Pancreas (tissue), 10 donors: ENCODE measurements around the gene PGK1. TPM values are rescaled to one million over a fixed set of nuclear protein-coding genes. Genes with fewer than 3 reads are reported as not detected.
A peak's percentile ranks its signal among the peaks of the same experiment; 100 is the strongest.
"Not testable (repeated sequence)": the region's sequence is repeated elsewhere in the genome, so short reads cannot be mapped to it uniquely, and the experiment has no call there.

Experiments used
- ATAC-seq, 4 donors: fragments of 200-7000 bp; cut with Tn5 transposase; one replicate each; pipeline versions ENCODE4 v1.8.0 to v1.9.1; 2020; ENCODE audit warnings: mild to moderate bottlenecking in 4 of 4, moderate library complexity in 4 of 4
- DNase-seq, 6 donors: peaks; one replicate each; pipeline ENCODE4 v3.0.0-alpha.2; 2020
- FAIRE-seq: peaks from 2 replicates; lab custom pipeline; 2012; peaks lifted over from hg19 to GRCh38; lab: Jason Lieb, UNC
- H3K27ac ChIP-seq, 4 donors: fragments of 200-600 bp; sonication (generic); 1 replicate in 3 of 4; 2 replicates in 1 of 4; pipeline versions ENCODE4 v1.5.0 to v1.8.0; 2020
- H3K27me3 ChIP-seq, 4 donors: fragments of 200-600 bp; one replicate each; pipeline ENCODE4 v1.8.0; 2021
- H3K36me3 ChIP-seq, 3 donors: fragments of 200-600 bp; sonication (generic) in 1 of 3; one replicate each; pipeline versions ENCODE4 v1.5.0 to v1.8.0; 2020 to 2021
- H3K4me1 ChIP-seq, 3 donors: fragments of 200-600 bp; one replicate each; pipeline ENCODE4 v1.8.0; 2021
- H3K4me3 ChIP-seq, 4 donors: fragments of 200-600 bp; sonication (generic) in 2 of 4; one replicate each; pipeline versions ENCODE4 v1.5.0 to v1.8.0; 2020 to 2021
- H3K9me3 ChIP-seq, 4 donors: fragments of 200-600 bp; one replicate each; pipeline ENCODE4 v1.8.0; 2021
- WGBS, 2 donors: extraction: QIAGEN DNeasy Blood & Tissue Kit; methylation state at CpG; one replicate each; pipeline ENCODE4 v1.1.7; 2013; 5-methylcytosine and 5-hydroxymethylcytosine counted together
- intact Hi-C, 3 donors: fragments of 100-400 bp; cut with DNase I; formaldehyde crosslinking; loops; one replicate each; pipeline versions ENCODE4 v1.11.1 to v1.14.2; 2022
- polyA plus RNA-seq, 2 donors: library from polyadenylated mRNA; stranded (reverse); fragments of 200-250 nt; gene quantifications; one replicate each; pipeline ENCODE4 v1.2.3, GENCODE V29; 2013
- total RNA-seq, 6 donors: library from RNA; stranded (reverse); fragmentation: NEBNext Ultra II Directional in 4 of 6; extraction: Animal tissue kit (Norgen Biotek cat#: 25700) in 4 of 6; gene quantifications; one replicate each; pipeline versions ENCODE4 v1.2.1 to v1.2.4, GENCODE V29; 2021 to 2023
- TF ChIP-seq, protein P1 (sequence below), 4 donors: fragments of 200-600 bp; sonication (generic) in 3 of 4; IDR thresholded peaks; one replicate each; pipeline versions ENCODE4 v1.5.0 to v1.8.0; 2021; ENCODE audit warnings: antibody characterized with exemption in 4 of 4
- donor health status: healthy with polysubstance abuse.
- donor health status: DM: no; HTN: no; CAD: no; lungs with moderate emphysema.
- donor health status: DM: no; HTN: no; CAD: no.
- donor health status: control.
- donor health status: control.
- donor health status: Bipolar disorder and iron deficiency.
- donor health status: DM: yes; HTN: yes; CAD: no.
- donor health status: DM: no; HTN: no; CAD: no.
- donor health status: DM: no; HTN: no; CAD: no.
- donor health status: DM: yes; HTN: yes; CAD: no.

Gene PGK1
- 100 to 1,000 TPM in 2 of 6 donors, 10 to 100 TPM in 4; 38.3 to 120 (median 74.2) TPM for total RNA-seq
- polyA plus RNA-seq, result 10 to 100 TPM; 27.0 to 68.5 TPM

DNA sequence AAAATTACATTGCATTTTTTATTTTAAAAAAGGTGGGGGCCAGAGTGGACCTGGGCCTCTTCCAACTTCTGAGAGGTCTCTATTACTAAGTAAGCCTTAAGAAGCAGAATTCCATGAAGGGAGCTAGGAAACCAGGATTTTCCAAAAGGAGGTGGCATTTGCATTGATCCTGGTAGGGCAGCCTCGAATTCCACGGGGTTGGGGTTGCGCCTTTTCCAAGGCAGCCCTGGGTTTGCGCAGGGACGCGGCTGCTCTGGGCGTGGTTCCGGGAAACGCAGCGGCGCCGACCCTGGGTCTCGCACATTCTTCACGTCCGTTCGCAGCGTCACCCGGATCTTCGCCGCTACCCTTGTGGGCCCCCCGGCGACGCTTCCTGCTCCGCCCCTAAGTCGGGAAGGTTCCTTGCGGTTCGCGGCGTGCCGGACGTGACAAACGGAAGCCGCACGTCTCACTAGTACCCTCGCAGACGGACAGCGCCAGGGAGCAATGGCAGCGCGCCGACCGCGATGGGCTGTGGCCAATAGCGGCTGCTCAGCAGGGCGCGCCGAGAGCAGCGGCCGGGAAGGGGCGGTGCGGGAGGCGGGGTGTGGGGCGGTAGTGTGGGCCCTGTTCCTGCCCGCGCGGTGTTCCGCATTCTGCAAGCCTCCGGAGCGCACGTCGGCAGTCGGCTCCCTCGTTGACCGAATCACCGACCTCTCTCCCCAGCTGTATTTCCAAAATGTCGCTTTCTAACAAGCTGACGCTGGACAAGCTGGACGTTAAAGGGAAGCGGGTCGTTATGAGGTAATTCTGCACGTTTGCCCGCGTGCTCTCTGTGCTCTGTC is at the start of gene PGK1:
PGK1 (plus strand) TSS at position 626 of the 824 bp plus-strand sequence; CDS start at position 719, 93 bp downstream.
- FAIRE-seq, result peak; percentile 75
- ATAC-seq, result peak; percentile 96 to 97 (median 96)

DNA sequence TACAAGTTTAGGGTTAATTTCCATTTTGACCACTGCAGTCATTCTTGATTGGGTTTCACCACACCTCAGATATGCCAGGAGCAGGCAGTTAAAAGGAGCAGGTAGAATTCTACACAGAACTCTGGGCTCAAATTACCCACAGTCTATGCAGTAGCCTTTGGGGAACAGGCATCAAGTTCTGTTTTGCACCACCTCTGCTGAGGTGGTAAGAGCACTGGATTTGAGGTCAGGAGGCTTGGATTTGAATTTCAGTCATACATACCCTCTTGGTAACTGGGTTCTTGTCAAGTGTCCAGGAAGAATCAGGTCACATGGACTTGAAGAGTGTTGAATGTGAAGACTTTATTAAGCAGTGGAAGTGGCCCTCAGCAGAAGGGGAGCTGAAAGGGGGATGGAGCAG is 40.4 kb upstream of the PGK1 start:
- DNase-seq (no peak), FAIRE-seq (no peak), ATAC-seq (no peak)
- intact Hi-C loops, result no loop called here
- no peak overlapping the region for H3K27ac ChIP-seq
- no peaks in the 10 kb centered on the region for H3K27me3 ChIP-seq
- H3K9me3 ChIP-seq, result no peaks in the 10 kb centered on the region
- H3K4me1 ChIP-seq, result no peaks in the 10 kb centered on the region
- TF ChIP-seq, protein P1, sequence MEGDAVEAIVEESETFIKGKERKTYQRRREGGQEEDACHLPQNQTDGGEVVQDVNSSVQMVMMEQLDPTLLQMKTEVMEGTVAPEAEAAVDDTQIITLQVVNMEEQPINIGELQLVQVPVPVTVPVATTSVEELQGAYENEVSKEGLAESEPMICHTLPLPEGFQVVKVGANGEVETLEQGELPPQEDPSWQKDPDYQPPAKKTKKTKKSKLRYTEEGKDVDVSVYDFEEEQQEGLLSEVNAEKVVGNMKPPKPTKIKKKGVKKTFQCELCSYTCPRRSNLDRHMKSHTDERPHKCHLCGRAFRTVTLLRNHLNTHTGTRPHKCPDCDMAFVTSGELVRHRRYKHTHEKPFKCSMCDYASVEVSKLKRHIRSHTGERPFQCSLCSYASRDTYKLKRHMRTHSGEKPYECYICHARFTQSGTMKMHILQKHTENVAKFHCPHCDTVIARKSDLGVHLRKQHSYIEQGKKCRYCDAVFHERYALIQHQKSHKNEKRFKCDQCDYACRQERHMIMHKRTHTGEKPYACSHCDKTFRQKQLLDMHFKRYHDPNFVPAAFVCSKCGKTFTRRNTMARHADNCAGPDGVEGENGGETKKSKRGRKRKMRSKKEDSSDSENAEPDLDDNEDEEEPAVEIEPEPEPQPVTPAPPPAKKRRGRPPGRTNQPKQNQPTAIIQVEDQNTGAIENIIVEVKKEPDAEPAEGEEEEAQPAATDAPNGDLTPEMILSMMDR (IDR thresholded peaks at IDR 0.05), result no peak
- no peaks in the 10 kb centered on the region for H3K36me3 ChIP-seq
- H3K4me3 ChIP-seq, result no peak overlapping the region

More for the DNA sequence above, at the start of gene PGK1:
- TF ChIP-seq, protein P1 (IDR thresholded peaks at IDR 0.05), result no peak
- DNase-seq, result peak; percentile 93 to 97 (median 95)
- peak within 1 kb of the TSS; percentile 24 to 69 (median 60) for H3K4me3 ChIP-seq
- peaks cover 0 to 14% (median 5%) of the 10 kb centered on the region in 3 donors for H3K4me1 ChIP-seq
- peak within 1 kb of the TSS; percentile 62 to 98 (median 82) for H3K27ac ChIP-seq
- no peaks in the 10 kb centered on the region for H3K36me3 ChIP-seq
- WGBS, 2 donors, result 0 to 28% methylated on average over 70 to 72 of the region's 72 CpGs
- H3K27me3 ChIP-seq, result peaks cover 0 to 10% (median 0%) of the 10 kb centered on the region in 4 donors
- intact Hi-C loops, result no loop called here
- no peaks in the 10 kb centered on the region for H3K9me3 ChIP-seq

DNA sequence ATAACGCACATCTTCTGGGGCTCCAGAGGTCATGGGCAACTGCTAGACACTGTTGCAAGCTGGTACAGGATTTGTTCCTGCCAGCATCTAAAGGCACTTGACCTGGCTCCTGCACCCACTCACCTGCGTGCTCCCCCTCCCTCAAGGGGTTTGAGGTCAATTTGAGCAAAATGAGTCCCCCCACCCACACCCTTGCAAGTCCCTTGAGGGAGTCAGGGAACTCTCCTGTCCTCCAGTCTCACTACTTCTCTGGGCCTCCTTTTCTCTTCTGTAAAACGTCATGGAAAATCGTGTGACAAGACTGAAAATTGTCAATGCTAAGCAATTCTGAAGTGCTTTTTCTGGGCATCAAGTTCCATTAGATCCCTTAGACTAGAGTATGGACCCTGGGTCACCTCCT is 39.9 kb upstream of the PGK1 start:
- Histone ChIP-seq H3K9me3 (no peaks in the 10 kb centered on the region), H3K27ac (no peak overlapping the region), H3K4me1 (no peaks in the 10 kb centered on the region), H3K4me3 (no peak overlapping the region), H3K27me3 (no peaks in the 10 kb centered on the region), H3K36me3 (no peaks in the 10 kb centered on the region)
- no peak for ATAC-seq
- TF ChIP-seq, protein P1 (IDR thresholded peaks at IDR 0.05), result no peak
- no peak for FAIRE-seq
- intact Hi-C loops, result no loop called here
- WGBS, 2 donors, result 47 to 81% methylated on average over 4 of the region's 4 CpGs
- no peak for DNase-seq

DNA sequence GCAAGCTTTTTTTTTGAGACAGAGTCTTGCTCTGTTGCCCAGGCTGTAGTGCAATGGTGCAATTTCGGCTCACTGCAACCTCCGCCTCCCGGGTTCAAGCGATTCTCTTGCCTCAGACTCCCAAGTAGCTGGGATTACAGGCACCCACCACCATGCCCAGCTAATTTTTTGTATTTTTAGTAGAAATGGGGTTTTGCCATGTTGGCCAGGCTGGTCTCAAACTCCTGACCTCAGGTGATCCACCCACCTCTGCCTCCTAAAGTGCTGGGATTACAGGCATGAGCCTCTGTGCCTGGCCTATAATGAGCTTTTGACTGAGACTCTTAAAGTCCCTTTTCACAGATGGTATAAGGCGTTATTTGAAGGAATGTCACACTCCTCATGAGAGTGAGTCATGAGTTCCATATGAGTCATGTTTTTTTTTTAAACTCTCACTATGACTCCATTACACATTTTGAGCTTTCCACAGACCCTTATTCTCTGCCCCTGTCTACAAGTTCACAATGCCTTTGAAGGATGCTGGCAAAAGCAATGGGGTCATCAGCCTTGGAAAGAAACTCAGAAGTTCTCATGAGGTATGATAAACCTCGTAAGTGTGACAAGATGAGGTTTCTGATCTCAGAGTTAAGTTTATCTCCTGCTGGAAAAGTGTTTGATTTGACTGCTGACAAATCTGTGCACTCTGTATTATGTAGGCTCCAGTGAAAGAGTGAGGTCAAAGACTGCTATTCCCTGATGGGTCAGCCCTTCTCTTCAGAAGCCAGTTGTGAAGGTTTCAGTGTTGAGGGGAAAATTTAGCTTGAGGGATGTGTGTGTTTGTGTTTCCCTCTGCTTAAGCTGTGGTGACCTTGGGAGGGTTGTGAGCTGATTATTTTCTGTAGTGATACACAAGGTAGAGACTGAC is 39.1 kb upstream of the PGK1 start:
- ATAC-seq, result peak in 2 of 4 donors; percentile 63 to 71
- H3K4me3 ChIP-seq, H3K4me1 ChIP-seq, DNase-seq, H3K9me3 ChIP-seq, H3K27me3 ChIP-seq, FAIRE-seq, intact Hi-C loops, H3K36me3 ChIP-seq: not testable (repeated sequence)
- WGBS, 2 donors, result 79 to 81% methylated on average over 6 of the region's 6 CpGs
- peak overlapping the region in 1 of 4 donors; percentile 27 for H3K27ac ChIP-seq

DNA sequence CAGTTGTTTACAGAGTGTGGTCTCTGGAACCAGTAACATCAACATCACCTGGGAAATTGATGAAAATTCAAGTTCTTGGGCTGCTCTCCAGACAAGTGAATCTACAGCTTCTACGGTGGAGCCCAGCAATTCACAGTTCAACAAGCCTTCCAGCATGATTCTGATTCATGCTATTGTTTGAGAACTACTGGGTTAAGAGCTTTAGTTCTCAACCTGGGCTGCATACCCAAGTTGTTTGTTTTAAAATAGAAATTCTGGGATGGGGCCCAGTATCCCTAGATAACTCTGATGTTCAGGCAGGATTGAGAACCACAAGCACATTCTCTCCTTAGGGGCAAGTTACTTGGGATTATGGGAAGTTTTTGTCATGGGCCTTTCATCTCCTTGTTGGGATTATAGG is 37.9 kb upstream of the PGK1 start:
- DNase-seq, result no peak
- Histone ChIP-seq H3K27ac (no peak overlapping the region), H3K27me3 (no peaks in the 10 kb centered on the region), H3K36me3 (no peaks in the 10 kb centered on the region), H3K9me3 (no peaks in the 10 kb centered on the region), H3K4me3 (no peak overlapping the region), H3K4me1 (no peaks in the 10 kb centered on the region)
- no peak for FAIRE-seq
- WGBS, 2 donors, result 82 to 86% methylated on average over 1 of the region's 1 CpG
- TF ChIP-seq, protein P1 (IDR thresholded peaks at IDR 0.05), result no peak
- intact Hi-C loops, result no loop called here
- ATAC-seq, result no peak
